Measurements from ENCODE around the gene PRKG1. TPM values are rescaled to one million over a fixed set of nuclear protein-coding genes. Genes with fewer than 3 reads are reported as not detected.

The PRKG1 gene
- total and polyA plus RNA-seq, 2 of the 8 experiments (the other 6 are each of a cell fraction or from before 2014, with no cell fraction given): 4.2 to 15.2 TPM

DNA sequence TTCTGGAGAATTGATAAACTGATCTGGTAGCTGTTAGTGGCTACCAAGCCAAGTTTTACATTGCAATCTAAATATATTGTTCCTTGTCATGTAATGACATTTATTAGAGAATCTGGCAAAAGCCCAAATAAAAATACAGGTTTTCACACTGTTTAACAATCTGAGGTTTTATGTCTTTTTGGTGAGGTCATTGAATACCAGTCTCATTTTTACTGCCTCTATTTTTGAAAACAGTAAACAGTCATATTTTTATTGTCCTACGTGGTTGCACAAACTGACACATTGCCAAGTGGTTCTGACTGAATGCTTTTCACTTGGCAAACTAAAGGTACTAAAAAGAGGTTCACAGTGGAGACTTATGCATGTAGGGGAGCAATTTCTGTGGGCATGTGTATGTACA, 157.5 kb downstream of the PRKG1 start (continued):
- TF ChIP-seq SP2 (IDR thresholded peaks at IDR 0.05; ENCODE audit: low read length) (no peak), MAFK (IDR thresholded peaks at IDR 0.05; ENCODE audit: low read depth, low read length) (no peak)

Data from H1 (cell line).